ENCODE data around the gene GLP1R.

DNA sequence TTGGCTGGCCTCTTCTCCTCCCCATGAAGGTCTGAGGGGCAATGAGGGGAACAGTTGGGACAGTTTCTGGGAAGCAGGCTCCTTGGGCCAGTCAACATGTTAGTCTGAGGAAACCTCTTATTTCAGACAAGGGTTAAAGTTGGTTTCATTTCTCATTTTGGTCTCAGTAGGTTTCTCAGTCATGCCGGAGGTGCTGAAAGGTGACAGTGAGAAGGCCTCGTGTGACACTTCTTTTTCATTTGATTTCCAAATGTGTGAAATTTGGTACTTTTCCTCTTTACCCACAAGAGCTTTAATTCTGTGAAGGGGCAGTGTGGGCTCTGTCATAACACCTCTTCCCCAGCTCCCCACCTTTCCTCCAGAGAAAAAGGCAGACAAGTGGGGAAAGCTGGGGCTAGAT, 7.5 kb upstream of the GLP1R start:
- TF ChIP-seq CTCF (IDR thresholded peaks at IDR 0.05) (no peak), EZH2 (IDR thresholded peaks at IDR 0.05; ENCODE audit: borderline replicate concordance, insufficient read depth, low read depth, low read length, poor library complexity, severe bottlenecking) (no peak)

All from B cell (primary cell).